Astrocyte of the hippocampus (primary cell): ENCODE data around the gene MEI1.
"Not testable (repeated sequence)": the region's sequence is repeated elsewhere in the genome, so short reads cannot be mapped to it uniquely, and the experiment has no call there.

ENCODE experiments used
- DNase-seq: peaks from one replicate; pipeline ENCODE4 v3.0.0; 2011; ENCODE audit warnings: low read depth, low spot score

MEI1 gene

DNA sequence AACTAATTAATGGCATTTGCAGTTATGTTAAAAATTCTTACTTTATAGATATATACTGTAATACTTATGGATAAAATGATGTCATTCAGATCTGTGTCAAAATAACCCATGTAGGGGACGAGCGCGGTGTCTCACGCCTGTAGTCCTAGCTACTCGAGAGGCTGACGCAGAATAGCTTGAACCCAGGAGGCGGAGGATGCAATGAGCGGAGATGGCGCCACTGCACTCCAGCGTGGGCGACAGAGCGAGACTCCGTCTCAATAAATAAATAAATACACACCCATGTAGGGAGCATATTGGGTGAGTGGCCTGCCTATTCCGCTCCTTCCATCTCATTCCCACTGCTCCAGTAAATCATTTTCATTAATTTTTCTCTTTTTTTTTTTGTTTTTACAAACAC is 17.7 kb upstream of the MEI1 start:
- no peak for DNase-seq

DNA sequence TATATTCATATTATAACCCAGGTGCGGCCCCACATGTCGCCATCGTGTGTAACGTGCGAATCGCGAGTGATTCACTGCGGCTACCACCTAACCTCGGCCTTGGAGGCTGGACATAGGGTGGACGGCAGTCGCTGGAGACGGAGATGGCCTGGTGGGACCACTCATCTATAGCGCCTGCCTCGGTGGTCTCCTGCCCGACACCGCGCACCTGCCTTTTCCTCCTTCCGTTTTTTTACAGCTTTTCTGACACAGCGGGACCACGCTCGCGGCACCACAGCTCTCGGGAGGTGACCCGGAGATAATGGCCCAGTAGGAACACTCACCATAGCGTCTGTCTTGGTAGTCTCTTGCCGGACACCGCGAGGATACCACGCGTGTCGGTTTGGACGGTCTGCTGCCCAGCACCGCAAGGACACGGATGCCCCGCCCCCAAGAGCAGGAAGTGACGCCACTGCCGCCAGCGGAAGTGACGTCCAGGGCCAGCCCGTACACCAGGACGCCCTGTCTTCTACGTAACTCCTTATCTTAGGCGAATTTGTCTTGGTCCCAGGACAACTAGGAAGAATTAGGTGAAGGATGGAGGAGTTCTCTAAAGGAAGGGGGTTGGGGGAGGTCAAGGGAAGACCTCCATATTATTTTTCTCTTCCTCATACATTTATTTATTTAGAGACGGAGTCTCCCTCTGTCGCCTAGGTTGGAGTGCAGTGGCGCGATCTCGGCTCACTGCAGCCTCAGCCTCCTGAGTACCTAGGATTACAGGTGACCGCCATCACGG is 17.1 kb upstream of the MEI1 start:
- DNase-seq = peak; percentile 93

DNA sequence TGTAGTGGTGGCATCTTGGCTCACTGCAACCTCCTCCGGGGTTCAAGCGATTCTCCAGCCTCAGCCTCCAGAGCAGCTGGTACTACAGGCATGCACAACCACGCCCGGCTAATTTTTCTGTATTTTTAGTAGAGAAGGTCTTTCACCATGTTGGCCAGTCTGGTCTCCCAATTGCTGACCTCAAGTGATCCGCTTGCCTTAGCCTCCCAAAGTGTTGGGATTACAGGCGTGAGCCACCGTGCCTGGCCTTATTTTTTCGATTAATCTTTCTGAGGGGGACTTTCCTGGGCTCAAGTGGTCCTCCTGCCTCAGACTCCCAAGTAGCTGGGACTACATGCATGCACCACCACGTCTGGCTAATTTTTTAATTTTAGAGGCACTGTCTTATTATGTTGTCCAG is 16.3 kb upstream of the MEI1 start:
- no peak for DNase-seq

DNA sequence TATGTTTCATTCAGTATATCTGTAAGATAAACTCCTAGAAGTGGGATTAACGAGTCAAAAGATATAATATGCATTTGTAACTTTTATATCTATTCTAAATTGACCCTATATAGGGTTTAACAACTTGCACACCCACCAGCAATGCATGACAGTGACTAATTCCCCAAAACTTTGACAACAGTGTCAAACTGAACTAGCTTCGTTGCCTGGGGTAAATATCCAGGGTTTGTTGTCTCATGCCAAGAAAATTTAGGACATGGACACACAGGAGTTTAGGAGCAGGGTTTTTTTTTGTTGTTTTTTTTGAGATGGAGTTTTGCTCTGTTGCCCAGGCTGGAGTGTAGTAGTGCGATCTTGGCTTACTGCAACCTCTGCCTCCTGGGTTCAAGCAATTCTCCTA is 15.7 kb upstream of the MEI1 start:
- no peak for DNase-seq

DNA sequence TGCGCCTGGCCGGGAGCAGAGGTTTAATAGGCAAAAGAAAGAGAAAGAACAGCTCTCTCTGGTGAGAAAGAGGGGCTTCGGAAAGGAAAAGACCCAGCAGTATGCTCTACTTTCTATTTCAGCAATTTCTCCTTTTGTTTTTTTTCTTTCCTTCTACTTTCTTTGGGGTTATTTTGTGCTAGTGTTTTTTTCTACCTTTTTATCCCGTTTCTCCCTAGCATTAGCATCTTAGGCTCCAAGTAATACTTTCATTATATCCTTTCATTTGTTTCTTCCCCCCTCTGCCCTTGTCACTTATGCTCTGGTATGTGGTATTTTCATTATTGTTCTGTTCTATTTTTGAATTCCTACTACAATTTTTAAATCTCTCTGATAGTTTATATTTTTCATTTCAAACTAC is 15.1 kb upstream of the MEI1 start:
- no peak for DNase-seq

DNA sequence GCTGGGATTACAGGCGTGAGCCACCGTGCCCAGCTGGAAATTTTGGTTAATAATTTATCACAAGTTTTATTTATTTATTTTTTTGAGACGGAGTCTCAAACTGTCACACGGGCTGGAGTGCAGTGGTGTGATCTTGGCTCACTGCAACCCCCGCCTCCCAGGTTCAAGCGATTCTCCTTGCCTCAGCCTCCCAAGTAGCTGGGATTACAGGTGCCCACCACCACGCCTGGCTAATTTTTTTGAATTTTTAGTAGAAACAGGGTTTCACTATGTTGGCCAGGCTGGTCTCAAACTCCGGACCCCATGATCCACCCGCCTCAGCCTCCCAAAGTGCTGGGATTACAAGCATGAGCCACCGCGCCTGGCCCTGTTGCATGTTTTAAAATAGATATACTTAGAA is 12.4 kb upstream of the MEI1 start:
- not testable (repeated sequence) for DNase-seq

DNA sequence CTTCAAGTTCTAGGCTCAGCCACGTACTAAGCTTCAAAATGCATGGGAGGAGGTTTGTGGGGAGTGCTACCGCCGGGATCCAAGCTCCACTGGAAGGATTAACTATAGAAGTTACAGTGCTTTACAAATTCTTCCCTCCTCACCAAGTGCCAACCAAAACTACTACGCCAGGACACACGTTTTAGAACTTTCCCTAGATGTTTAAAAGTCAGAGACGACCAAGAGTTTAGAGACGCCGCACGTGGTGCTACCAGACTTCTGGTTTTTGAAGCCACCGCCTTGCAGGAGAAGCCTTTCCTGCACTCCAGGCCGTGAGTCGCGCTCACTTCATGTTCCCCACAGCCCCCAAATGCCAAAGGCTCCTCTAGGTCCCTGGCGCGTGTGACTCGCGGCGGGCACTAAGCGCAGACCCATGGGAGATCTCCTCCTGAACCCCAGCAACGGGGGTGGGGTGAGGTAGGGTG is 11.4 kb upstream of the MEI1 start:
- DNase-seq = peak; percentile 56

DNA sequence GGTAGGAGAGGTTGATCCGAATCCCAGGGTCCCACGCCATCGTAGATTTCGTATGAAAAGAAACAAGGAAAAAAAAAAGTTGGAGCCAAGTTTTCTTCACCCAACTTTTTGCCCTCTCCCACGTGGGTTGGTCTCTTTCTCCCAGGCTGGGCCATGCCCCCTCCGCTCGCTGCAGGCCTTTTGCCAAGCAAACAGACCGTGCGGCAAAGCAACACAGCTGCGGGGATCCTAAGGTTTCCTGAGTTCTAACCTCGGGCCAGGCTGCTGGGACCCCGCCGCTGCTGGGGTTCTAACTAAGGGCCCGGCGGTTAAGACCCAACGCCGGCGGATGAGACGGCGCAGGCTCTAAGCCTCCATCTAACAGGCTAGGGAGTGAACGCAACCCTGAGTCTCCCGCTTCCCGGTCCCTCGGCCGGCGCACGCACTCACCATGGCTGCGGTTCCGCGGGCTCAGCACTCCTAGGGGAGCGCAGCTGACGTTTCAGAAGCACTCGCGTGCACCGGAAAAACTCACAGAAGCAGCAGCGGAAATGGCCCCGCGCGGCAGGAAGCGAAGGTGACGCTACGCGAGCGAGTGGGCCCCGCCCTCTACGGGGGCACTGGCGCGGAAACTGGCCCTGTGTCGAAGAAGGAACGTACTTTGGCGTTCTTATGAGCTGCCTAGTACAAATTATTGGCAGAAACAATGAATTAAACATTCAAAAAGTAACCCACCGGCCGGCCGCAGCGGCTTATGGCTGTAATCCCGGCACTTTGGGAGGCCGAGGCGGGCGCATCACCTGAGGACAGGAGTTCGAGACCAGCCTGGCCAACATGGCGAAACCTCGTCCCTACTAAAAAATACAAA is 10.7 kb upstream of the MEI1 start, which contains the start of gene SNU13:
SNU13 (minus strand) TSS at position 503 of the 847 bp plus-strand sequence; CDS start at position 432, 71 bp downstream.
- DNase-seq = peak; percentile 96

DNA sequence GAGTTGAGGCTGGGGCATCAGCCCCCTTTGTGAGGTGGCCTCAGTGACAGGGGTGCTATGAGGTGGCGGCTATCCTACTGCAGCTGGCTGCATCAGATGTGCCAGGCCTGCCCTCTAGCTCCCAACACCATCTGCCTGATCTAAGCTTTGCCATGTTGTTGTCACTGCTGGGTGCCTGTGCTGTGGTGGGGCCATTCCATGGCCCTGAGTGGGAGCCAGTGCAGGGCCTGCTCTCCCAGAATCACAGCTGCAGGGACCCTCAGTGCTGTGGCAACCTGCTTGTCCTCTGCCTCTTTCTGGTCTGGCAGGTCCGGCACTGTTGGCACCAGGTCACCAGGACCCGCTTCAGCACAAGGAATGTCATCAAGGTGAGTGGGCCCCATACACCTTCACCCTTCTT is 8.8 kb upstream of the MEI1 start:
- DNase-seq = no peak

DNA sequence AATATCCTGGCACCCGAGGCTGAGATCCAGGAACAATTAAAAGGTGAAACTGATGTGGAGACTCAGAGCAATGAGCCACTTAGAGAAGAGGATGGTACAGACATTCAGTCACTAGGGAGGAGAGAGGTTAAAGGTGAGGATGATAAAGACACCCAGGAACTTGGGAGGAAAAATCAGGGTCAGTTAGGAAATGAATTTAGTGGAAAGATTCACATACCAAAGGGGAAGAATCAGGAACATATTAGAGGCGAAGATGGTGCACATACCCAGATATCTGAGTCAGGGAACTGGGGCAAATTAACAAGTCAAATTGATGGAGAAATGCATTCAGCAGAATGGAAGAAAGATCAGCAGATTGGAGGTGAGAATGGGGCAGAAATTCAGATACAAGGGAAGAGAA is 4.1 kb upstream of the MEI1 start:
- DNase-seq = no peak

DNA sequence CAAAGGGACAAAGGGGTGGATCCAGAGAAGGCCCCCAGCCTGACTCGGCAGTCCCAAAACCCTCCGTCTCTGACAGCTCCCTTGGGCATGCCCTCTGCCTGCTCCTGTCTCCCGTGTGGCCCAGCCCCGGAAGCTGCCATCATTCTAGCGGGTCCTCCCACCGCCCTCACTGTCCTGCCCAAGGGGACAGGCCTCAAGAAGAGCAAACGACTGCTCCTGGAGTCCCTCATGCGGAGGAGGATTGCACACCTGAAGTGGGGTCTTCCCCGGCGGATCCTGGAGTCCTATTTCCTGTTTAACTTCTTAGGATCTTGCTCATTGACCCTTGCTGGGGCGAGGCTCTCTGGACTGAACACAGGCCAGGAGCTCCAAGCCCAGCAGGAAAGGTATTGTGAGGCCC is 2.6 kb upstream of the MEI1 start:
- no peak for DNase-seq

DNA sequence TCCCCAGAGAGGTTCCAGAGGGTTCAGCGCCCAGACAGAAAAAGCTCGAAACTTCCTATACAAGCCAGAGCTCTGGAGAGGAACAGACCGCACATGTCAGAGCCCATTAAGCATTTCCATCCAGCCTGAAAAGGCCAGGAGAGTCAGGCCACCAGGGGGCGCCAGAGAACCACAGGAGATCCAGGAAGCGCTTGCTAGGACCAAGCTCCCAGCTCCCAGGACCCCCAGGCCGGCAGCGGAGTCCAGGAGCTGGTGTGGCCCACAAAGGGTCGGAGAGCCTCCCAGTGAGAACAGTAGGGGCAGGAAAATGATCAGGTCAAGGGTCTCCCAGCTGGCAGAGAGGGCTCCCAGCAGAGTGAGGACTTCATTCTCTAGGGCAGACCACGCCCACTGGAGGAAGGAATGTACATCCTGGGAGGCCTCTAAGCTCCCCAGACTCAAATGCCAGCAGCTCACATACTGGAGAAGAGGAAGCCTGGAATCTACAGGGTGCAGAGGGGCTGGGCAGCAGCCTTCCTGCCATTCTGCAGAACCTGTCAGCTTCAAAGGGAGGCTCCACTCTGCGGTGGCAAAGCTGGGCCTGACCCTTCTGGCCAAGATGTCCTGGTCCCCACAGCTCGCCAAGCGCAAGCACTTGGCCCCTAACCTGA is 2.1 kb upstream of the MEI1 start:
- peak; percentile 94 for DNase-seq

DNA sequence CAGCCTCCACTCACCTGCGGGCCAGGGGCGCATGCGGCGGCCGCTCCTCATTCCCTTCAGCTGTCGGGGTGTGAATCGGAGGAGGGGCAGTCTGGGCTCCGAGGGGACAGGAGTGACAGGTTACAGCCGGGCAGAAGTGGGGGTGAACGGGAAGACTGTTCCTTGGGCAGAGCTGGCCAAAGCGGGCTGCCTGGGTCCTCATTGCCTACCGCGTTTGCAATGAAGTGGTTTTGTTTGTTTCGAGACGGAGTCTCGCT is 733 bp downstream of the MEI1 start:
- DNase-seq = no peak

DNA sequence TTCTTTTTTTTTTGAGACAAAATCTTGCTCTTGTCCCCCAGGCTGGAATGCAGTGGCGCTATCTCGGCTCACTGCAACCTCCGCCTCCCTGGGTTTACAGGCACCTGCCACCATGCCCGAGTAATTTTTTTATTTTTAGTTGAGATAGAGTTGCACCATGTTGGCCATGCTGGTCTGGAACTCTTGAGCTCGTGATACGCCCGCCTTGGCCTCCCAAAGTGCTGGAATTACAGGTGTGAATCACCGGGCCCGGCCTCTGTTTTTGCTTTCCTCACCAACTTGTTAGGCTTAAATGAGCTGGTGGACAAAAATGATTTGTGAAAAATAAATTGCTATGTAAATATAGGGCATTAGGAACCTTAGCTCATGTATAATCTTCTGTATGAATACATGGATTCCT is 3.5 kb downstream of the MEI1 start:
- no peak for DNase-seq

DNA sequence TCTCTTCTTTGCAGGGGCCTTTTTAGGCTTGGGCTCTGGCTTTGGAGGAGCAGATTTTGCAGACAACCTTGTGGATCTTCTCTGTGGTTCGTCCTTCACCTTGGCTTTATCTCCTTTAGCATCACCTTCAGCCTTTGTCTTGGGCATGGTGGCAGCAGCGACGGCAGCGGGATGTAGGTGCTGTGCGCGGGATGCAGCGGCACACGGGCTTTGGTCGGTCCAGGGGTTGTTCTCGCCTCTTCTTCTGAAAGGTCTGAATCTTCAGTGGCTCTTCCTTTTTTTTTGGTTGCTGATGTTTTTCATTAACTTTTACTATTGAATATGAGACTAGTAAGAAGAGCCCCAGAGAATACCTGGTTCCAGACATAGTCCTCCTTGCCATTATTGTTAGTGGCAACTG is 10.0 kb downstream of the MEI1 start:
- no peak for DNase-seq

DNA sequence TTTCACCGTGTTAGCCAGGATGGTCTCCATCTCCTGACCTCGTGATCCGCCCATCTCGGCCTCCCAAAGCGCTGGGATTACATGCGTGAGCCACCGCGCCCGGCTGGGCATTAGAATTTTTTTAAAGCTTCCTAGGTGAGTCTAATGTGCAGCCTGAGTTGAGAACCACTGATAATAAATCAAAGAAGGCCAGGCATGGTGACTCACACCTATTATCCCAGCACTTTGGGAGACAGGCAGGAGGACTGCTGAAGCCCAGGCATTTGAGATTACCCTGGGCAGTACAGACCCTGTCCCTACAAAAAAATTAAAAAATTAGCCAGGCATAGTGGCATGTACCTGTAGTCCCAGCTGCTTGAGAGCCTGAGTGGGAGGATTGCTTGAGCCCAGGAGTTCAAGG is 13.7 kb downstream of the MEI1 start:
- DNase-seq = no peak

DNA sequence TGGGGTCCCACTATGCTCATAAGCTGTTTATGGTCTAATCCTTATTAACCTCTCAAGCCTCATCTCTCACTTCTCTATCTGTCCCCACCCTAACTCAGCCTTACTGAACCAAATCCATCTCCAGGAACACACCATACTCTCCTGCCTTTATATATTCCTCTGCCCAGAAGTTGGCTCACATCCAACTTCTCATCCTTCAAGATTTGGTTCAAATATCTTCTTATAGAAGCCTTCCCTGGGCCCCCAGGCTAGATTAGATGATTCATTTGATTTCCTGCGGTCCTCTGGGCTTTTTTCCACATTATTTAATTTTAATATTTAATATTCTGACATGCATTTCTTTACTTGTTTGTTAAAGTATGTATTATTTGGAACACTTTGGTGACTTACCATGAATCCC is 23.2 kb downstream of the MEI1 start:
- no peak for DNase-seq

DNA sequence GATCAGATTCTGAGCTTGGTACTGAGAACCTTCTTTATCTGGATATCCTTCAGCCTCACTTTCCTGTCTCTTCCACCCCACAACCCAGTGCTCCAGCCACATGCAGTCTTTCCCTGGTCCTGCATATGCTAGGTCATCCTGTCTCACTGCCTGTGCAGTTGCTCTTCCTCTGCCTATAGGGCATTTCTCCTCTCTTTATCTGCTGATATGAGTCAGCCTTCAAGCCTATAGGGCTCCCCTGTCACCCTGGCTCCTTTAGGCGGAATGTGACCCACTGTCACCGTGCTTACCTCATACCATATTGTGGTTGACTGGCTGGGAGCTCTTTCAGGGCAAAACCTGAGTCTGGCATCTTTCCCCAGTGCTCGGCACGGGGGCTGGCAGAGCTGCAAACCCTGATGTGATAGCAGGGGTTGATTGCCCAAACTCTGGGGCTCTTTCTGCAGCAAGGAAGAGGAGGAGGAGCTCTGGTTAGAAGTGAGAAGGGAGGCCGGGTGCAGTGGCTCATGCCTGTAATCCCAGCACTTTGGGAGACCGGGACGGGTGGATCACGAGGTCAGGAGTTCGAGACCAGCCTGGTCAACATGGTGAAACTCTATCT is 26.3 kb downstream of the MEI1 start:
- DNase-seq = peak; percentile 8

DNA sequence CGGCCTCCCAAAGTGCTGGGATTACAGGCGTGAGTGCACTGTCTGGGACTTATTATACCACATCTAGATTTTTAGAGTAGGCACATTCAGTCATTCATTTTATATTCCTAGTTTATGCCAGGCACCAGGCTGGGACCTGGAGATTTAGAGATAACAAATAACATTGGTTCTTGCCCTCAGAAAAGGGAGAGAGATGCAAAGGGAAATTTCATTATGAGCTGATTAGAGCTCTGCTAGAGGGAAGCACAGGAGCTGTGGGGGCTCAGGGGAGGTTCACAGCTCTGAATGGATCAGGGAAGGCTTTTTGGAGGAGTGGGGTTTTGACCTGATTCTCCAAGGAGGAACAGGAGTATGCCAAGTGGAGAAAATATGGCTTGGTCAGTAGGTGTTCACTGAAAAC is 32.3 kb downstream of the MEI1 start:
- DNase-seq = no peak

DNA sequence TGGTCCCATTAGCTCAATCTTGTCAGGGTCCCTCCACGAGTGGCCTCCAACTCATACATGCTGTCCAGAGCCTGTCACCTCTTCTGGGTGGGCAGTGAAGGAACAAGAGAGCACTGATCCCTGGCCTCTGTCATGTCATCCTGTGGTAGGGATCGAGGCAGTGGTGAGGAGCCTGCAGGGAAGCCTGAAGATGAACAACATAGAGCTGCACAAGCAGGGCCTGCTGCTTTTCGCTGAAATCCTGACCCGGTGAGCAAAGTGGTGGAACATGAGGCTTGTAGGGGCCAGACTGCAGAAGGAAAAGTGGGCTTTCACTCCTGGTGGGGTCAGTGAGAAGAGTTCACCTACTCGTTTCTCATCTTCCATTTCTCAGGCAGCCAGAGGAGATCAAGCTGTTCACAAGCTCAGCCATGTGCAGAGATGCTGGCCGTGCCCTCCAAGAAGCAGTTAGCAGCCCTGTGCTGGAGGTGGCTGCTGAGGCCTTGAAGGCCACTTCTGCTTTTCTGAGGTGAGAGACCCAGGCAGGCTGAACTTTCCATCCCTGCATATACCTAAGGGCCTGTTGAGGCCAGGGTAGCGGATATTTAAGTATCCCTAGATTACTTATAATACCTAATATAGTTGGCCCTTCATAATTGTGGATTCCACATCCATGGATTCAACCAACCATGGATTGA is 32.9 kb downstream of the MEI1 start:
- DNase-seq = no peak

DNA sequence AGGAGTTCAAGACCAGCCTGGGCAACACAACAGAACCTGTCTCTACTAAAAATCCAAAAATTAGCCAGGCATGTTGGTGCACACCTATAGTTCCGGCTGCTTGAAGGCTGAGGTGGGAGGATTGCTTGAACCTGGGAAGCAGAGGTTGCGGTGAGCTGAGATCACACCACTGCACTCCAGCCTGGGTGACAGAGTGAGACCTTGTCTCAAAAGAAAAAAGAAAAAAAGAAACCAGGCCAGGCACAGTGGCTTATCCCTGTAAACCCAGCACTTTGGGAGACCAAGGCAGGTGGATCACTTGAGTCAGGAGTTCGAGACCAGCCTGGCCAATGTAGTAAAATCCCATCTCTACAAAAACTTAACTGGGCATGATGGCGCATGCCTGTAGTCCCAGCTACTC is 33.9 kb downstream of the MEI1 start:
- not testable (repeated sequence) for DNase-seq

DNA sequence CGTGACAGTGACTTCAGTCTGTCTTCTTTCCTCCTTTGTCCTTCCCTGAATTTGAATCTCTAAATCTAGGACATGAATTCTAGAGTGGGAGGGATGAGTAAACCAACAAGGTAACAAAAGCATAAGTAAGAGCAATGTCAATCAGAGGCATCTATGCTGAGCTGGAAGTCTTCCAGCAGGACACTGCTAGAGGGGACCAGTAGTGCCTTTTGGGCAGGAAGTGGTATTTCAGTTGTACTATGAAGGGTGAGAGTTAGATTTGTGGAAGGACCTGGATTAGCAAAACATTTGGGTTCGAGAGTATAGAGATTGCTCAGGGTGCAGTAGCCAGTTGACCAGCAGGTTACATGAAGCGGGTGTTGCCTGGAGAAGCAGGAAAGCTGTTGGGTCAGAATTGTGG is 40.3 kb downstream of the MEI1 start:
- DNase-seq = no peak
